ENCODE measurements around the gene RSRC1. TPM values are rescaled to one million over a fixed set of nuclear protein-coding genes. Genes with fewer than 3 reads are reported as not detected.

The RSRC1 gene
- total and polyA plus RNA-seq, 3 donors from 2014 or later, result 12.6 to 53.3 (median 43.8) TPM

GRCh38 chr3:158471639-158472294 lies 361.9 kb downstream of the RSRC1 start:
- H3K27me3 ChIP-seq, result no peaks in the 10 kb centered on the region
- H3K4me1 ChIP-seq, result no peaks in the 10 kb centered on the region
- intact Hi-C loops (cut with DNase I; ENCODE audit: low total_unique reads), result no loop called here
- 43 to 56% methylated on average over 3 of the region's 3 CpGs for WGBS, 2 donors
- DNase-seq, result no peak
- TF ChIP-seq, protein P1, sequence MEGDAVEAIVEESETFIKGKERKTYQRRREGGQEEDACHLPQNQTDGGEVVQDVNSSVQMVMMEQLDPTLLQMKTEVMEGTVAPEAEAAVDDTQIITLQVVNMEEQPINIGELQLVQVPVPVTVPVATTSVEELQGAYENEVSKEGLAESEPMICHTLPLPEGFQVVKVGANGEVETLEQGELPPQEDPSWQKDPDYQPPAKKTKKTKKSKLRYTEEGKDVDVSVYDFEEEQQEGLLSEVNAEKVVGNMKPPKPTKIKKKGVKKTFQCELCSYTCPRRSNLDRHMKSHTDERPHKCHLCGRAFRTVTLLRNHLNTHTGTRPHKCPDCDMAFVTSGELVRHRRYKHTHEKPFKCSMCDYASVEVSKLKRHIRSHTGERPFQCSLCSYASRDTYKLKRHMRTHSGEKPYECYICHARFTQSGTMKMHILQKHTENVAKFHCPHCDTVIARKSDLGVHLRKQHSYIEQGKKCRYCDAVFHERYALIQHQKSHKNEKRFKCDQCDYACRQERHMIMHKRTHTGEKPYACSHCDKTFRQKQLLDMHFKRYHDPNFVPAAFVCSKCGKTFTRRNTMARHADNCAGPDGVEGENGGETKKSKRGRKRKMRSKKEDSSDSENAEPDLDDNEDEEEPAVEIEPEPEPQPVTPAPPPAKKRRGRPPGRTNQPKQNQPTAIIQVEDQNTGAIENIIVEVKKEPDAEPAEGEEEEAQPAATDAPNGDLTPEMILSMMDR (IDR thresholded peaks at IDR 0.05), result no peak
- TF ChIP-seq POLR2A (IDR thresholded peaks at IDR 0.05), result no peak
- H3K27ac ChIP-seq, result no peak overlapping the region
- H3K36me3 ChIP-seq (ENCODE audit: low read depth, missing control alignments), result no peaks in the 10 kb centered on the region
- no peak overlapping the region for H3K4me3 ChIP-seq
- no peaks in the 10 kb centered on the region for H3K9me3 ChIP-seq

DNA sequence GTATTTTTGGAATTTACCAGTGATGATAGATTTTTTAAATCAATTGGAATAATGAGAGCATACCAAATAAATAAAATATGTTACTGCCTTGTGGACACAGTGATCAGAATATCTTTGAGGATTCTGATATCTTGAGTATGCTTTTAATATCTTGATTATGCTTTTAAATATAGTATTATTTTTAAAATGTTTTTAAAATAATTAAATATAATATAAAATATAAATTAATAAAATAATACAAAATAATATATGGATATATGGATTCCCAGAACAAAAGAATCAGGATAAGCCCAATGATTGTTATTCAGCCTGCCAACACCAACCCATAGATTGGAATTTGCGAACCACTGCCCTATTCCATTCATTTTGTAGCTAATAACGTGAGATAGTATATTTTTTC lies 369.2 kb downstream of the RSRC1 start:
- no peaks in the 10 kb centered on the region for H3K9me3 ChIP-seq
- intact Hi-C loops (cut with DNase I; ENCODE audit: low total_unique reads), result no loop called here
- no peaks in the 10 kb centered on the region for H3K36me3 ChIP-seq (ENCODE audit: low read depth, missing control alignments)
- WGBS, 2 donors, result 88 to 95% methylated on average over 2 of the region's 2 CpGs
- H3K4me3 ChIP-seq, result no peak overlapping the region
- H3K27me3 ChIP-seq, result no peaks in the 10 kb centered on the region
- TF ChIP-seq, protein P1 (IDR thresholded peaks at IDR 0.05), result no peak
- TF ChIP-seq POLR2A (IDR thresholded peaks at IDR 0.05), result no peak
- H3K4me1 ChIP-seq, result no peaks in the 10 kb centered on the region
- no peak overlapping the region for H3K27ac ChIP-seq
- DNase-seq, result no peak

GRCh38 chr3:158483701-158484235 lies 373.9 kb downstream of the RSRC1 start:
- Histone ChIP-seq H3K36me3 (ENCODE audit: low read depth, missing control alignments) (no peaks in the 10 kb centered on the region), H3K4me1 (no peaks in the 10 kb centered on the region), H3K4me3 (no peak overlapping the region), H3K27me3 (no peaks in the 10 kb centered on the region), H3K9me3 (no peaks in the 10 kb centered on the region), H3K27ac (no peak overlapping the region)
- DNase-seq, result no peak
- intact Hi-C loops (cut with DNase I; ENCODE audit: low total_unique reads), result no loop called here
- WGBS, 2 donors, result 86 to 92% methylated on average over 7 of the region's 7 CpGs
- TF ChIP-seq, protein P1 (IDR thresholded peaks at IDR 0.05), result no peak
- TF ChIP-seq POLR2A (IDR thresholded peaks at IDR 0.05), result no peak

- no peaks in the 10 kb centered on the region for H3K4me1 ChIP-seq
- H3K4me3 ChIP-seq, result no peak overlapping the region
- no peaks in the 10 kb centered on the region for H3K9me3 ChIP-seq
- no peak overlapping the region for H3K27ac ChIP-seq
- intact Hi-C loops (cut with DNase I; ENCODE audit: low total_unique reads), result no loop called here
- H3K27me3 ChIP-seq, result no peaks in the 10 kb centered on the region
- DNase-seq, result no peak
- TF ChIP-seq, protein P1 (IDR thresholded peaks at IDR 0.05), result no peak
- TF ChIP-seq POLR2A (IDR thresholded peaks at IDR 0.05), result no peak
- no peaks in the 10 kb centered on the region for H3K36me3 ChIP-seq (ENCODE audit: low read depth, missing control alignments)
These were observed 376.3 kb downstream of the RSRC1 start for GRCh38 chr3:158486200-158486599.

DNA sequence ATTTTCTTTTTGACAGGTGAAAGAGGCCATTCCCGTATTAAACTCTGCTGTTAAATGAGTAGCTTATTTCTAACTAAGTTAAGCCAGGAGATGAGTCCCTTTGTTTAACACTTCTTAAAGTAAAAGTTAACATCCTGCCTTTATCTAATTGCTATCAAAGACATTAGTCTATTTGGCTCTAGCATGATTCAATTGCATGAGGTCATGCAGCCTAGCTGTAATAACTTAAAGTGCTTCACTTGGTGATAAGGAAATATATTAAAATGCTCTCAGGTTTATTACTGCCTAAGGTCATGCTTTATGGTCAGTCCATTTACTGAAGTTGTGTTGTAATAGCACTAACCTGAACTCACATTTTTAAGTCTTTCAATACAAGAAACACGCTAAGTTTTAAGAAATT lies 378.8 kb downstream of the RSRC1 start:
- TF ChIP-seq, protein P1 (IDR thresholded peaks at IDR 0.05), result no peak
- TF ChIP-seq POLR2A (IDR thresholded peaks at IDR 0.05), result no peak
- Histone ChIP-seq H3K27me3 (no peaks in the 10 kb centered on the region), H3K4me1 (no peaks in the 10 kb centered on the region), H3K27ac (no peak overlapping the region), H3K9me3 (no peaks in the 10 kb centered on the region), H3K4me3 (no peak overlapping the region), H3K36me3 (ENCODE audit: low read depth, missing control alignments) (no peaks in the 10 kb centered on the region)
- intact Hi-C loops (cut with DNase I; ENCODE audit: low total_unique reads), result no loop called here
- no peak for DNase-seq
- 43 to 45% methylated on average over 2 of the region's 2 CpGs for WGBS, 2 donors
